Motor neuron (in vitro differentiated cells): ENCODE data around the gene PCDHB1. TPM values are rescaled to one million over a fixed set of nuclear protein-coding genes. Genes with fewer than 3 reads are reported as not detected.

Experiments used
- ATAC-seq, 8 experiments: fragments of 200-7000 bp; cut with Tn5 transposase; replicated peaks in 6 of 8; 2 replicates each; pipeline ENCODE4 v1.8.0; 2021; ENCODE audit warnings: mild to moderate bottlenecking in 8 of 8, moderate library complexity in 8 of 8
- H3K27ac ChIP-seq, 2 donors: fragments of 250-450 bp; sonication (Bioruptor Pico); 2 replicates each; pipeline ENCODE4 v1.9.0; 2021; ENCODE audit warnings: antibody characterized with exemption in 2 of 2, mild to moderate bottlenecking in 2 of 2, moderate library complexity in 1 of 2
- H3K4me1 ChIP-seq, 2 donors: fragments of 250-450 bp; sonication (Bioruptor Pico); replicated peaks in 1 of 2; 2 replicates each; pipeline ENCODE4 v1.6.1; 2021; ENCODE audit warnings: antibody characterized with exemption in 2 of 2, mild to moderate bottlenecking in 2 of 2, moderate library complexity in 1 of 2
- H3K4me3 ChIP-seq, 5 donors: fragments of 250-450 bp; sonication (Bioruptor Pico); 2 replicates each; pipeline ENCODE4 v1.9.0; 2021; ENCODE audit warnings: antibody characterized with exemption in 5 of 5, mild to moderate bottlenecking in 5 of 5, moderate library complexity in 4 of 5
- WGBS, 10 experiments: fragments of 450-650 bp; shearing (Covaris generic); methylation state at CpG; one replicate each; pipeline ENCODE4 v1.0.0; 2022; 5-methylcytosine and 5-hydroxymethylcytosine counted together
- in situ Hi-C, 9 experiments: fragments of 400-800 bp; cut with MboI; loops; one replicate each; pipeline ENCODE4 v1.15.0; 2021; ENCODE audit warnings: low sequenced_read_pairs in 9 of 9, low pct_unique_long_range_greater_than_20kb in 2 of 9; ENCODE audit not compliant: unreplicated experiment in 9 of 9
- total RNA-seq, 8 experiments: library from RNA; unstranded; fragments of 300-600 nt; gene quantifications; 2 replicates each; pipeline versions ENCODE4 v1.2.3 to v1.2.4, GENCODE V29; 2022

PCDHB1 gene
- total RNA-seq, result under 1 TPM in 7 of 8 experiments, not detected in 1; 0.04 to 0.43 (median 0.11) TPM

GRCh38 chr5:141050622-141051520, at the start of gene PCDHB1:
Gene PCDHB1 (plus strand): TSS chr5:141051374. CDS start chr5:141051471, 97 bp downstream.
- peak in 6 of 8 experiments; percentile 53 to 67 (median 64) for ATAC-seq
- 0 to 30% (median 14%) methylated on average over 1 to 20 of the region's 20 CpGs for WGBS, 10 experiments

GRCh38 chr5:141001446-141001843, 49.7 kb upstream of the PCDHB1 start:
- H3K27ac ChIP-seq, result peak overlapping the region; percentile 67 to 79
- in situ Hi-C loops, result no loop called here
- ATAC-seq, result peak in 6 of 8 experiments; percentile 31 to 57 (median 42)
- peaks cover 20 to 30% of the 10 kb centered on the region in 2 donors for H3K4me1 ChIP-seq
- WGBS, 10 experiments, result 0 to 20% (median 0%) methylated on average over 1 to 6 of the region's 9 CpGs; no CpG with 5 or more reads in 5 of the 10 experiments
- H3K4me3 ChIP-seq, result peak overlapping the region; percentile 31 to 43 (median 34)

More at GRCh38 chr5:141050622-141051520, at the start of gene PCDHB1:
- H3K4me3 ChIP-seq, result peak within 1 kb of the TSS; percentile 13 to 40 (median 33)
- no peak within 1 kb of the TSS for H3K27ac ChIP-seq
- peaks cover 0 to 6% of the 10 kb centered on the region in 2 donors for H3K4me1 ChIP-seq
- in situ Hi-C loops, result no loop called here

GRCh38 chr5:141001844-141002604, 49.1 kb upstream of the PCDHB1 start:
- in situ Hi-C loops, result no loop called here
- WGBS, 10 experiments, result 0 to 13% (median 0%) methylated on average over 1 to 11 of the region's 19 CpGs; no CpG with 5 or more reads in 1 of the 10 experiments
- H3K27ac ChIP-seq, result peak overlapping the region; percentile 67 to 79
- ATAC-seq, result peak in 6 of 8 experiments; percentile 80 to 92 (median 89)
- H3K4me1 ChIP-seq, result peaks cover 20 to 30% of the 10 kb centered on the region in 2 donors
- H3K4me3 ChIP-seq, result peak overlapping the region; percentile 31 to 43 (median 34)

- peak overlapping the region in 1 of 2 donors; percentile 79 for H3K27ac ChIP-seq
- 17 to 20% (median 17%) methylated on average over 1 to 3 of the region's 3 CpGs; no CpG with 5 or more reads in 6 of the 10 experiments for WGBS, 10 experiments
- peaks cover 20 to 30% of the 10 kb centered on the region in 2 donors for H3K4me1 ChIP-seq
- no peak for ATAC-seq
- H3K4me3 ChIP-seq, result no peak overlapping the region
- in situ Hi-C loops, result no loop called here
These were observed 48.6 kb upstream of the PCDHB1 start for GRCh38 chr5:141002605-141002965.

- H3K4me1 ChIP-seq, result peaks cover 20 to 30% of the 10 kb centered on the region in 2 donors
- ATAC-seq, result no peak
- no peak overlapping the region for H3K27ac ChIP-seq
- no peak overlapping the region for H3K4me3 ChIP-seq
- in situ Hi-C loops, result no loop called here
- 39 to 100% (median 74%) methylated on average over 3 of the region's 3 CpGs; no CpG with 5 or more reads in 7 of the 10 experiments for WGBS, 10 experiments
These were observed 48.1 kb upstream of the PCDHB1 start for GRCh38 chr5:141003031-141003430.

GRCh38 chr5:141003791-141004611, 47.2 kb upstream of the PCDHB1 start:
- in situ Hi-C loops, result no loop called here
- ATAC-seq, result peak in 6 of 8 experiments; percentile 41 to 67 (median 54)
- peak overlapping the region in 1 of 2 donors; percentile 28 for H3K27ac ChIP-seq
- H3K4me1 ChIP-seq, result peaks cover 15 to 26% of the 10 kb centered on the region in 2 donors
- H3K4me3 ChIP-seq, result peak overlapping the region in 2 of 5 donors; percentile 13 to 15
- WGBS, 10 experiments, result 14 to 34% (median 32%) methylated on average over 1 to 4 of the region's 4 CpGs; no CpG with 5 or more reads in 4 of the 10 experiments

GRCh38 chr5:141007791-141008190, 43.4 kb upstream of the PCDHB1 start:
- no peak overlapping the region for H3K27ac ChIP-seq
- no peak overlapping the region for H3K4me3 ChIP-seq
- H3K4me1 ChIP-seq, result peaks cover 8% of the 10 kb centered on the region in 2 donors
- in situ Hi-C loops, result no loop called here
- ATAC-seq, result no peak

GRCh38 chr5:141010047-141010793, 41.0 kb upstream of the PCDHB1 start:
- H3K27ac ChIP-seq, result no peak overlapping the region
- in situ Hi-C loops, result no loop called here

GRCh38 chr5:141017943-141018342, 33.2 kb upstream of the PCDHB1 start:
- H3K4me3 ChIP-seq, result no peak overlapping the region
- peak in 2 of 8 experiments; percentile 58 to 61 for ATAC-seq
- H3K27ac ChIP-seq, result no peak overlapping the region
- in situ Hi-C loops, result no loop called here
- H3K4me1 ChIP-seq, result no peaks in the 10 kb centered on the region

More at GRCh38 chr5:141010047-141010793, 41.0 kb upstream of the PCDHB1 start:
- 20 to 100% (median 82%) methylated on average over 4 to 12 of the region's 12 CpGs; no CpG with 5 or more reads in 1 of the 10 experiments for WGBS, 10 experiments
- Histone ChIP-seq H3K4me3 (no peak overlapping the region), H3K4me1 (no peaks in the 10 kb centered on the region)
- ATAC-seq, result no peak

GRCh38 chr5:141022384-141022783, 28.8 kb upstream of the PCDHB1 start:
- in situ Hi-C loops, result no loop called here
- no peak for ATAC-seq
- Histone ChIP-seq H3K27ac (no peak overlapping the region), H3K4me3 (no peak overlapping the region), H3K4me1 (no peaks in the 10 kb centered on the region)
- WGBS, 10 experiments, result 50 to 100% (median 94%) methylated on average over 1 of the region's 1 CpG; no CpG with 5 or more reads in 1 of the 10 experiments

GRCh38 chr5:141031006-141031405, 20.2 kb upstream of the PCDHB1 start:
- Histone ChIP-seq H3K27ac (no peak overlapping the region), H3K4me1 (no peaks in the 10 kb centered on the region), H3K4me3 (no peak overlapping the region)
- in situ Hi-C loops, result loop anchor here in 4 of 9 experiments (25.0 kb wide), 4 partner anchors 94 to 219 kb away; partner anchors contain the start of genes PCDHA10 (in 1 of the 4), PCDHA11 (in 1 of the 4), PCDHA12 (in 1 of the 4) and PCDHA13 (in 1 of the 4)
- no peak for ATAC-seq
- WGBS, 10 experiments, result 0 to 100% (median 76%) methylated on average over 1 to 15 of the region's 15 CpGs; no CpG with 5 or more reads in 2 of the 10 experiments
